HCT116 (cell line): ENCODE results near the gene ADAMTS3. TPM values are rescaled to one million over a fixed set of nuclear protein-coding genes. Genes with fewer than 3 reads are reported as not detected.

ENCODE experiments used
- ATAC-seq: fragments of 200-7000 bp; cut with Tn5 transposase; 2 replicates; pipeline ENCODE4 v1.9.1; 2020; ENCODE audit warnings: mild to moderate bottlenecking, moderate library complexity
- BruUV-seq: library from RNA; stranded (reverse); fragments of 400-500 nt; replicated peaks from 2 replicates; lab custom pipeline; 2021; lab: Mats Ljungman, UMichigan
- CTCF ChIA-PET: fragments of 300-600 bp; sonication (Branson Sonifier 250); formaldehyde crosslinking; loops from one replicate; lab custom pipeline; 2021; ENCODE audit warnings: antibody characterized with exemption; lab: Charles Lee
- POLR2A ChIA-PET: fragments of 300-600, 350-600 bp; sonication (Branson Sonifier 250); formaldehyde crosslinking; loops from one replicate; lab custom pipeline; 2021; ENCODE audit warnings: antibody characterized with exemption; lab: Charles Lee
- RAD21 ChIA-PET, 2 experiments: fragments of 300-600 bp; sonication (Branson Sonifier 250); formaldehyde crosslinking; loops; one replicate each; lab custom pipeline; 2023; ENCODE audit warnings: low total read pairs in 2 of 2; ENCODE audit not compliant: uncharacterized antibody in 2 of 2, unreplicated experiment in 2 of 2, low non-redundant PET in 1 of 2; lab: Charles Lee
- DNase-seq: peaks from one replicate; pipeline ENCODE4 v3.0.0-alpha.2; 2010; ENCODE audit warnings: low read depth, low spot score
- H2AFZ ChIP-seq: fragments of 200-600 bp; shearing (Covaris generic), sonication (generic); 2 replicates; pipeline ENCODE4 v1.6.1; 2017; ENCODE audit warnings: low read depth, mixed run types, mixed read lengths, antibody characterized with exemption, low read length; ENCODE audit not compliant: poor library complexity, severe bottlenecking
- H3K27ac ChIP-seq: 2 replicates; pipeline ENCODE4 v1.5.1; 2012; ENCODE audit warnings: low read depth, low read length
- H3K27me3 ChIP-seq: fragments of 200-600 bp; sonication (generic); 2 replicates; pipeline ENCODE4 v1.6.1; 2016; ENCODE audit warnings: mixed run types, low read length, mixed read lengths; ENCODE audit not compliant: insufficient read depth
- H3K36me3 ChIP-seq, 2 experiments: fragments of 200-500 bp in 1 of 2; fragments of 200-600 bp in 1 of 2; sonication (Bioruptor generic) in 1 of 2; sonication (generic) in 1 of 2; 2 replicates each; pipeline versions ENCODE4 v1.5.1 to v1.6.1; 2014 to 2016; ENCODE audit warnings: low read length in 2 of 2, inconsistent platforms in 1 of 2, mixed read lengths in 1 of 2, mixed run types in 1 of 2; ENCODE audit not compliant: insufficient read depth in 2 of 2, control insufficient read depth in 1 of 2
- H3K4me1 ChIP-seq, 2 experiments: fragments of 200-600 bp in 1 of 2; sonication (generic) in 1 of 2; 2 replicates each; pipeline versions ENCODE4 v1.5.1 to v1.6.1; 2012 to 2017; ENCODE audit warnings: low read length in 2 of 2, inconsistent platforms in 1 of 2, mild to moderate bottlenecking in 1 of 2, mixed read lengths in 1 of 2, mixed run types in 1 of 2, moderate library complexity in 1 of 2; ENCODE audit not compliant: insufficient read depth in 2 of 2, control insufficient read depth in 1 of 2
- H3K4me2 ChIP-seq: fragments of 200-600 bp; sonication (generic); 2 replicates; pipeline ENCODE4 v1.6.1; 2017; ENCODE audit warnings: mixed run types, low read length, mixed read lengths
- H3K4me3 ChIP-seq, 2 experiments: fragments of 200-600 bp in 1 of 2; sonication (generic) in 1 of 2; replicated peaks in 1 of 2; 2 replicates each; pipeline ENCODE4 v1.5.1; 2011 to 2016; ENCODE audit warnings: low read length in 2 of 2, control low read depth in 1 of 2, low read depth in 1 of 2, mild to moderate bottlenecking in 1 of 2, mixed read lengths in 1 of 2, mixed run types in 1 of 2
- H3K79me2 ChIP-seq: fragments of 200-600 bp; sonication (generic); 2 replicates; pipeline ENCODE4 v1.6.1; 2017; ENCODE audit warnings: mild to moderate bottlenecking, mixed run types, low read length, moderate library complexity, mixed read lengths; ENCODE audit not compliant: insufficient read depth
- H3K9ac ChIP-seq: fragments of 200-600 bp; sonication (generic); 2 replicates; pipeline ENCODE4 v1.6.1; 2016; ENCODE audit warnings: low read length, mixed read lengths
- H3K9me2 ChIP-seq: fragments of 200-600 bp; sonication (generic), shearing (Covaris generic); 2 replicates; pipeline ENCODE4 v1.6.1; 2017; ENCODE audit warnings: mixed run types, mild to moderate bottlenecking, moderate library complexity; ENCODE audit not compliant: insufficient read depth
- H3K9me3 ChIP-seq, 2 experiments: fragments of 200-500 bp in 1 of 2; fragments of 200-600 bp in 1 of 2; sonication (Bioruptor generic) in 1 of 2; sonication (generic) in 1 of 2; 2 replicates each; pipeline ENCODE4 v1.6.1; 2014 to 2017; ENCODE audit warnings: low read length in 2 of 2, mixed read lengths in 2 of 2, inconsistent platforms in 1 of 2, low read depth in 1 of 2, mild to moderate bottlenecking in 1 of 2, mixed run types in 1 of 2, moderate library complexity in 1 of 2; ENCODE audit not compliant: control insufficient read depth in 1 of 2, insufficient read depth in 1 of 2
- H4K20me1 ChIP-seq: fragments of 200-600 bp; sonication (generic), shearing (Covaris generic); 2 replicates; pipeline ENCODE4 v1.6.1; 2017; ENCODE audit warnings: mixed run types, mild to moderate bottlenecking, moderate library complexity; ENCODE audit not compliant: insufficient read depth
- CBX3 ChIP-seq: IDR thresholded peaks from 2 replicates; pipeline ENCODE4 v1.6.1; 2012; ENCODE audit warnings: low read depth
- EGR1 ChIP-seq: IDR thresholded peaks from 2 replicates; pipeline ENCODE4 v1.6.1; 2012; ENCODE audit warnings: low read depth
- ELF1 ChIP-seq: IDR thresholded peaks from 2 replicates; pipeline ENCODE4 v1.6.1; 2012; ENCODE audit warnings: low read depth, borderline replicate concordance
- FOSL1 ChIP-seq: IDR thresholded peaks from 2 replicates; pipeline ENCODE4 v1.6.1; 2012; ENCODE audit warnings: low read depth
- JUND ChIP-seq: IDR thresholded peaks from 2 replicates; pipeline ENCODE4 v1.6.1; 2012
- POLR2A ChIP-seq: IDR thresholded peaks from 2 replicates; pipeline ENCODE4 v1.7.0; 2011; ENCODE audit warnings: borderline replicate concordance; ENCODE audit not compliant: insufficient read depth, insufficient read length; ENCODE audit errors: extremely low read depth
- RAD21 ChIP-seq: IDR thresholded peaks from 2 replicates; pipeline ENCODE4 v1.6.1; 2012; ENCODE audit warnings: low read depth, mild to moderate bottlenecking
- SIN3A ChIP-seq: IDR thresholded peaks from 2 replicates; pipeline ENCODE4 v1.6.1; 2012; ENCODE audit warnings: low read depth
- SP1 ChIP-seq: IDR thresholded peaks from 2 replicates; pipeline ENCODE4 v1.6.1; 2012; ENCODE audit warnings: low read depth
- SRF ChIP-seq: IDR thresholded peaks from 2 replicates; pipeline ENCODE4 v1.6.1; 2012; ENCODE audit warnings: low read depth
- TCF7L2 ChIP-seq: IDR thresholded peaks from 2 replicates; pipeline ENCODE4 v1.7.0; 2011; ENCODE audit warnings: borderline replicate concordance, inconsistent platforms; ENCODE audit not compliant: insufficient read depth, insufficient read length; ENCODE audit errors: extremely low read depth
- intact Hi-C: fragments of 100-400 bp; cut with micrococcal nuclease; formaldehyde crosslinking; loops from 2 replicates; pipeline ENCODE4 v1.10.0; 2022
- total RNA-seq: library from RNA; stranded (reverse); gene quantifications from one replicate; pipeline ENCODE4 v1.2.1, GENCODE V29; 2021; ENCODE audit not compliant: unreplicated experiment
- TF ChIP-seq, protein P1 (sequence below): IDR thresholded peaks from 2 replicates; pipeline ENCODE4 v1.6.1; 2012; ENCODE audit warnings: low read depth
- TF ChIP-seq, protein P2 (sequence below): IDR thresholded peaks from 2 replicates; pipeline ENCODE4 v1.6.1; 2012
- TF ChIP-seq, protein P3 (sequence below): IDR thresholded peaks from 2 replicates; pipeline ENCODE4 v1.6.1; 2012

The ADAMTS3 gene
- total RNA-seq, 1 experiment from 2014 or later, result not detected

DNA sequence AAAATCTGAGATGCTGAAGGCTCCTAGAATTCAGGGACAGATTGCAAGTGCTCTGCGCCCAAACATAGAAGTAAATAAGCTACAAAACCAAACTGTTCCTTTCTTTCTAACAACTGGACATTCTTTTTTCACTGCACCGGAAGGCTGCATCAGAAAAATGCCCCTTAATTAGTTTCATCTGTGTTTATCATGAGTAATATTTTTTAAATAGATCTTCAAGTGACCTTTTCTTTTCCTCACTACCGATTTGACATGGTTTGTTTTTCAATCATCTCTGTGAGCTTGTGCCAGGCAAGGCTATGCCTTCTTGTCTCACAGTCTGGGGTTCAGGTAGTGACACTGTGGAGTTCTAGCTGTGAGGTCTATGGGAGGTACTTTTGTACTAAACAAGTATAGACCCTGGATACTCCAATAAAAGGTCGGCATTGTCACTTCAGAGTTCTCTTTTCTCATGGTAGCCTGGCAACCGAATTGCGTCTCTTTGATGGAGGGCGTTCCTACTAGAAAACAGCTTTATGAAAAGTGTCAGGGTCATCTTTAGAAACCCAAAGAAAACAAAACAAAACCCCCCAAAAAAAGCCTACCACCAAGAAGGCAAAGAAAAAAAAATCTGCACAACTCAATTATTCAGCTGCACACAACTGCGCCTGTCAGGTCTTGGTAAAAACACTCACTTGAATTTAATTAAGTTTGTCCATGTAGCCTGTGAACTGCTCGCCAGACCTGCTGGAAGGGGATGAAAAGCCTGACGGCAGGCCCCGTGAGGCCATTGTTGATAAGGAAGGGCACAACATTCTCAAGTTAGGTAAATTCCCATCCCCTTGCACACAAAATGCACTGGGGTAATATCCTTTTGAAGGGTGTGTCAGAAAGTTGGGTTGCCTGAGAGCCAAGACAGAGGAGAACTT lies 22.8 kb upstream of the ADAMTS3 start:
- no peak overlapping the region for H2AFZ ChIP-seq
- ChIA-PET RAD21 (no interaction called here), POLR2A (no interaction called here), CTCF (no interaction called here)
- no peaks in the 10 kb centered on the region for H3K27me3 ChIP-seq
- H3K79me2 ChIP-seq, result no peaks in the 10 kb centered on the region
- intact Hi-C loops, result no loop called here
- DNase-seq (no peak), ATAC-seq (no peak)
- H3K4me1 ChIP-seq, result no peaks in the 10 kb centered on the region
- no peaks in the 10 kb centered on the region for H3K36me3 ChIP-seq
- H3K4me2 ChIP-seq, result no peak overlapping the region
- TF ChIP-seq TCF7L2 (no peak), EGR1 (no peak), SRF (no peak), POLR2A (no peak), RAD21 (no peak), CBX3 (no peak), JUND (no peak), SP1 (no peak), ELF1 (no peak), SIN3A (no peak), FOSL1 (no peak)
- TF ChIP-seq, protein P1, sequence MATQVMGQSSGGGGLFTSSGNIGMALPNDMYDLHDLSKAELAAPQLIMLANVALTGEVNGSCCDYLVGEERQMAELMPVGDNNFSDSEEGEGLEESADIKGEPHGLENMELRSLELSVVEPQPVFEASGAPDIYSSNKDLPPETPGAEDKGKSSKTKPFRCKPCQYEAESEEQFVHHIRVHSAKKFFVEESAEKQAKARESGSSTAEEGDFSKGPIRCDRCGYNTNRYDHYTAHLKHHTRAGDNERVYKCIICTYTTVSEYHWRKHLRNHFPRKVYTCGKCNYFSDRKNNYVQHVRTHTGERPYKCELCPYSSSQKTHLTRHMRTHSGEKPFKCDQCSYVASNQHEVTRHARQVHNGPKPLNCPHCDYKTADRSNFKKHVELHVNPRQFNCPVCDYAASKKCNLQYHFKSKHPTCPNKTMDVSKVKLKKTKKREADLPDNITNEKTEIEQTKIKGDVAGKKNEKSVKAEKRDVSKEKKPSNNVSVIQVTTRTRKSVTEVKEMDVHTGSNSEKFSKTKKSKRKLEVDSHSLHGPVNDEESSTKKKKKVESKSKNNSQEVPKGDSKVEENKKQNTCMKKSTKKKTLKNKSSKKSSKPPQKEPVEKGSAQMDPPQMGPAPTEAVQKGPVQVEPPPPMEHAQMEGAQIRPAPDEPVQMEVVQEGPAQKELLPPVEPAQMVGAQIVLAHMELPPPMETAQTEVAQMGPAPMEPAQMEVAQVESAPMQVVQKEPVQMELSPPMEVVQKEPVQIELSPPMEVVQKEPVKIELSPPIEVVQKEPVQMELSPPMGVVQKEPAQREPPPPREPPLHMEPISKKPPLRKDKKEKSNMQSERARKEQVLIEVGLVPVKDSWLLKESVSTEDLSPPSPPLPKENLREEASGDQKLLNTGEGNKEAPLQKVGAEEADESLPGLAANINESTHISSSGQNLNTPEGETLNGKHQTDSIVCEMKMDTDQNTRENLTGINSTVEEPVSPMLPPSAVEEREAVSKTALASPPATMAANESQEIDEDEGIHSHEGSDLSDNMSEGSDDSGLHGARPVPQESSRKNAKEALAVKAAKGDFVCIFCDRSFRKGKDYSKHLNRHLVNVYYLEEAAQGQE, result no peak
- TF ChIP-seq, protein P2, sequence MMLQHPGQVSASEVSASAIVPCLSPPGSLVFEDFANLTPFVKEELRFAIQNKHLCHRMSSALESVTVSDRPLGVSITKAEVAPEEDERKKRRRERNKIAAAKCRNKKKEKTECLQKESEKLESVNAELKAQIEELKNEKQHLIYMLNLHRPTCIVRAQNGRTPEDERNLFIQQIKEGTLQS, result no peak
- TF ChIP-seq, protein P3, sequence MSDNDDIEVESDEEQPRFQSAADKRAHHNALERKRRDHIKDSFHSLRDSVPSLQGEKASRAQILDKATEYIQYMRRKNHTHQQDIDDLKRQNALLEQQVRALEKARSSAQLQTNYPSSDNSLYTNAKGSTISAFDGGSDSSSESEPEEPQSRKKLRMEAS, result no peak
- no TSS peak for BruUV-seq
- H3K9me3 ChIP-seq, result peaks cover 0 to 4% of the 10 kb centered on the region in 2 experiments; a peak in 2 of 4 replicates
- H3K9ac ChIP-seq, result no peak overlapping the region
- no peaks in the 10 kb centered on the region for H3K9me2 ChIP-seq
- no peaks in the 10 kb centered on the region for H4K20me1 ChIP-seq
- H3K4me3 ChIP-seq, result no peak overlapping the region
- H3K27ac ChIP-seq, result no peak overlapping the region
